Retinal pigment epithelial cell (primary cell): ENCODE measurements around the gene CENATAC.
"Not testable (repeated sequence)": the region's sequence is repeated elsewhere in the genome, so short reads cannot be mapped to it uniquely, and the experiment has no call there.

ENCODE experiments used
- DNase-seq: peaks from one replicate; pipeline ENCODE4 v3.0.0-alpha.2; 2010; ENCODE audit warnings: low read depth
- H3K4me3 ChIP-seq: 2 replicates; pipeline ENCODE4 v1.5.1; 2011; ENCODE audit warnings: mild to moderate bottlenecking, low read length, control low read depth, moderate library complexity
- TF ChIP-seq, protein P1 (sequence below): conservative IDR thresholded peaks from 2 replicates; pipeline ENCODE4 v1.5.1; 2011; ENCODE audit warnings: low read depth, low read length, control low read depth, inconsistent platforms

CENATAC gene

GRCh38 chr11:118979434-118979833 lies 18.5 kb upstream of the CENATAC start:
- TF ChIP-seq, protein P1, sequence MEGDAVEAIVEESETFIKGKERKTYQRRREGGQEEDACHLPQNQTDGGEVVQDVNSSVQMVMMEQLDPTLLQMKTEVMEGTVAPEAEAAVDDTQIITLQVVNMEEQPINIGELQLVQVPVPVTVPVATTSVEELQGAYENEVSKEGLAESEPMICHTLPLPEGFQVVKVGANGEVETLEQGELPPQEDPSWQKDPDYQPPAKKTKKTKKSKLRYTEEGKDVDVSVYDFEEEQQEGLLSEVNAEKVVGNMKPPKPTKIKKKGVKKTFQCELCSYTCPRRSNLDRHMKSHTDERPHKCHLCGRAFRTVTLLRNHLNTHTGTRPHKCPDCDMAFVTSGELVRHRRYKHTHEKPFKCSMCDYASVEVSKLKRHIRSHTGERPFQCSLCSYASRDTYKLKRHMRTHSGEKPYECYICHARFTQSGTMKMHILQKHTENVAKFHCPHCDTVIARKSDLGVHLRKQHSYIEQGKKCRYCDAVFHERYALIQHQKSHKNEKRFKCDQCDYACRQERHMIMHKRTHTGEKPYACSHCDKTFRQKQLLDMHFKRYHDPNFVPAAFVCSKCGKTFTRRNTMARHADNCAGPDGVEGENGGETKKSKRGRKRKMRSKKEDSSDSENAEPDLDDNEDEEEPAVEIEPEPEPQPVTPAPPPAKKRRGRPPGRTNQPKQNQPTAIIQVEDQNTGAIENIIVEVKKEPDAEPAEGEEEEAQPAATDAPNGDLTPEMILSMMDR = peak; percentile 24
- DNase-seq = no peak

DNA sequence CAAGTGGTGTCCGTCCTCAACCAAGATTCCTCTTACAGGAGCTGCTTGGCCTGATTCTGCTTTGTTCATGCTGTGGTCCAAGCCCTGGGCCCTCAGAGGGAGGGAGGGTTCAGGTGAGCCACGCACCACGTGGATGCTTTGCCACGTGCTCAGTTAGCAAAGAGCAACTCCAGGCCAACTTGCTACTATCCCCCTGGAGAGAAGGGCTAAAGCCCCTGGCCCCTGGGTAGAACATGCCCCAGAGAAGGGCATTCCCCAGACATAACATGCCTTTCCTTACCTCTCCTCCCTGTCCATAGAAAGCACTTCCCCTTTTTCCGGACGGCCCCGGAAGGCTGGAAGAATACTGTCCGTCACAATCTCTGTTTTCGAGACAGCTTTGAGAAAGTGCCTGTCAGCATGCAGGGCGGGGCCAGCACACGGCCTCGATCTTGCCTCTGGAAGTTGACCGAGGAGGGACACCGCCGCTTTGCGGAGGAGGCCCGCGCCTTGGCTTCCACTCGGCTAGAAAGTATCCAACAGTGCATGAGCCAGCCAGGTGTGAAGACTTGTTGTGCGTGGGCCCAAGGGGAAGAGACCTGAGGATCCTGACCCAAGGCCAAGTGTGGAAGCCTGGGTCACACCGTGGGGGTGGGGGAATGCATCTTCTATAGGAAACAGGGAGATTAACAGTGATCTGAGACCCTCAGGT lies 17.6 kb upstream of the CENATAC start:
- TF ChIP-seq, protein P1 = no peak
- H3K4me3 ChIP-seq = no peak overlapping the region
- no peak for DNase-seq

More at GRCh38 chr11:118979434-118979833, 18.5 kb upstream of the CENATAC start:
- H3K4me3 ChIP-seq = no peak overlapping the region

DNA sequence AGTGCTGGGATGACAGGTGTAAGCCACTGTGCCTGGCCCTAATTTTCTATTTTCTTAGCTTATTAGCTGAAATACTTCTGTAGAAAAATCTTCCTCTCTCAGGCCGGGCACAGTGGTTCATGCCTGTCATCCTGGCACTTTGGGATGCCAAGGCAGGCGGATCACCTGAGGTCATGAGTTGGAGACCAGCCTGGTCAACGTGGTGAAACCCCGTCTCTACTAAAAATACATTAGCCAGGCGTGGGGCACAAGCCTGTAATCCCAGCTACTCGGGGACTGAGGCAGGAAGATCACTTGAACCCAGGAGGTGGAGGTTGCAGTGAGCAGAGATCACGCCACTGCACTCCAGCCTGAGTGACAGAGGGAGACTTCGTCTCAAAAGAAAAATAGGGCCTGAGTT lies 13.6 kb upstream of the CENATAC start:
- not testable (repeated sequence) for H3K4me3 ChIP-seq, DNase-seq

DNA sequence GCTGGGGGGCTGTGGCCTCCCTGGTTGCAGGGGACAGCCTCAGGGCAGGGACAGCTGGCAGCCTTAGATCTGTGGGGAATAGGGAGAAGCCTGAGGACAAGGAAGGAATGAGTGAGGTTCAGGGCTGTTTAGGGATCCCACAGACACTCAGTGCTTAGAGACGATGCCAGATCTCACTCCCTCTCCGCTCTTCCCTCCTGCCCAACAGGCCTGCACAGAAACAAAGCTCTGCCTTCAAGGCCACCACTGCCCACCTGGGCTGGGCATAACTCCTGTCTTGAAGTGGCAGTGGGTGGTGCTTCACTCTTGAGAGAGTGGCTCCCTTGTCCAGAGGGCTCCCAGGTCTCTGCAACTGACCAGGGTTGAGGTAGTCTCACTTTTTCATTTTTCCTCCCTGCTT lies 13.1 kb upstream of the CENATAC start:
- TF ChIP-seq, protein P1 = no peak
- H3K4me3 ChIP-seq = no peak overlapping the region
- no peak for DNase-seq

DNA sequence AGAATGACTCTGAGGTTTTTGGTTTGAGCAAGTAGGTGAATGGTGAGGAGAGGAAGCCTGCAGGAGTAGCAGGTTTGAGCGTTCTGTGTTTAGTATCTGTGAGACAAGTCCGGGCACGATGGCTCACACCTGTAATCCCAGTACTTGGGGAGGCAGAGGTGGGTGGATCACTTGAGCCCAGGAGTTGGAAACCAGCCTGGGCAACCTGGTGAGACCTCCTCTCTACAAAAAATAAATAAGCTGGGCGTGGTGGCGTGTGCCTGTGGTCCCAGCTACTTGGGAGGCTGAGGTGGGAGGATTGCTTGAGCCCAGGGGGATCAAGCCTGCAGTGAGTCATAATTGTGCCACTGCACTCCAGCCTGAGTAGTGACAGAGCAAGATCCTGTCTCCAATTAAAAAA lies 9.7 kb upstream of the CENATAC start:
- DNase-seq = no peak
- H3K4me3 ChIP-seq = no peak overlapping the region
- TF ChIP-seq, protein P1 = no peak

DNA sequence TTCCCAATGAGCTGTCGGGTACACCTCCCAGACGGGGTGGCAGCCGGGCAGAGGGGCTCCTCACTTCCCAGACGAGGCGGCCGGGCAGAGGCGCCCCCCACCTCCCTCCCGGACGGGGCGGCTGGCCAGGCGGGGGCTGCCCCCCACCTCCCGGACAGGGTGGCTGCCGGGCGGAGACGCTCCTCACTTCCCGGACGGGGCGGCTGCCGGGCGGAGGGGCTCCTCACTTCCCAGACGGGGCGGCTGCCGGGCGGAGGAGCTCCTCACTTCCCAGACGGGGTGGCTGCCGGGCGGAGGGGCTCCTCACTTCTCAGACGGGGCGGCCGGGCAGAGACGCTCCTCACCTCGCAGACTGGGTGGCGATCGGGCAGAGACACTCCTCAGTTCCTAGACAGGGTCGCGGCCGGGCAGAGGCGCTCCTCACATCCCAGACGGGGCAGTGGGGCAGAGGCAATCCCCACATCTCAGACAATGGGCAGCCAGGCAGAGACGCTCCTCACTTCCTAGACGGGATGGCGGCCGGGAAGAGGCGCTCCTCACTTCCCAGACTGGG lies 6.4 kb upstream of the CENATAC start:
- DNase-seq, H3K4me3 ChIP-seq: not testable (repeated sequence)

- DNase-seq = no peak
- TF ChIP-seq, protein P1 = peak; percentile 22
These were observed 862 bp upstream of the CENATAC start for GRCh38 chr11:118996926-118997626.

GRCh38 chr11:118998388-118998717 lies 415 bp downstream of the CENATAC start:
- DNase-seq = no peak
- TF ChIP-seq, protein P1 = no peak
- H3K4me3 ChIP-seq = peak overlapping the region; percentile 90

More at GRCh38 chr11:118996926-118997626, 862 bp upstream of the CENATAC start:
- H3K4me3 ChIP-seq = peak overlapping the region; percentile 90
